ENCODE results near the gene UROS.

Gene UROS

DNA sequence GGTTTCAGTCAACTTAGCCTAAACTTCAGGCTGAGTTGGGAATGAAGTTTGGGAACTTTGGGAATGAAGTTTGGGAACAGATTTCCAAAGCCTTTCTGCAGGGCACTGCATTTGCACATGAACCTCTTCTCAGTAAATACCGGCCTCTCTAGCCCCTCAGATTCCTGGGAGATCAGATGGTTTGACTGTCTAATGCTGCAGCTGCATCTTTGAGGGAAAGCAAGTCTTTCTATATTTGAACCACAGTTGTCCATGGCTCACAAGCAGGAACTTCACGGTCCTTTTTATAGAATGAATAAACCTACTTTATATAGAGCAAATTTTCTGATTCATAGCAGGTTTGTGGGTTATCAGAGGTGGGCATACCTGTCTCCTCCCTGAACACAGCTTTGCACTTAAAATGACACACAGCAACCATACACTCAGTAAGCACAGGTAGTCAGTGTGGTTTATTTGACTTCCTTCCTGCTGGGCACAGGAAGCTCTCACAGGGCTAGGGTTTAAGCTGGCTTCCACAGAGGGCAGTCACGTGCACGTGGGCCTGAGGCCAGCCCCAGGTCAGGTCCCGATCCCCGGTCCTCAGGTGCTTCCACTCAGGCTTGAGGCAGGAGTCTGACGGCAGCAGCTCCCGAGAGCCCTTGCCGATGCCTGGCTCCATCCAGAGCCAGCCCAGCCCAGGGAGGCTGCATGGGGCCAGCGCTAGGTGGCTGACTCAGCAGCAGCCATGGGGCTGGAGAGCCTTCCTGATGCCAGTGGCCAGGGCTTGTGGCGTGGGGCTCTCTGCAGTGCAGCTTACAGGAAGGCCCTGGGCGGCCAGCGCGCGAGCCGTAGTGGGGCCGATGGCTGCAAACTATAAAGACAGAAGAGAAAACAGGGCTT is 34.7 kb downstream of the UROS start:
- no peak for DNase-seq (ENCODE audit: low spot score)

DNA sequence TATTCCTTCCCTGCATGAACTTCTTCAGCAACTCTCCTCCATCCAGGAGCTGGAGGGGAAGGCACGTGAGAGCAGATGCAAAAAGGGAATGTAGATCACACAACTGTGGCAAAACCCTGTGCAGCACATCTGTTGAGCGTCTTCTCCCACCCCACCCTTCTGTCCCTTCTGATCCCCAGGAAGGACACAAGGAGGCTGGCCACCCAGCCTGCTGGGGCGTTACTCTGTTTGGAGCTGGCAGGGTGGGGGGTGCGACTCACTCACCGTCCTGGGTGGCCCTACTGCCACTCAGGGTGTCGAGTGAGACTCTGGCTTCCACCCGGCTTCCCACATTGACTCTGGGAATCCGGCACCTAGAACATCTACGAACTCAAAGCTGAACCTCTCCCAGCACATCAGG is 37.3 kb downstream of the UROS start:
- no peak for DNase-seq (ENCODE audit: low spot score)

DNA sequence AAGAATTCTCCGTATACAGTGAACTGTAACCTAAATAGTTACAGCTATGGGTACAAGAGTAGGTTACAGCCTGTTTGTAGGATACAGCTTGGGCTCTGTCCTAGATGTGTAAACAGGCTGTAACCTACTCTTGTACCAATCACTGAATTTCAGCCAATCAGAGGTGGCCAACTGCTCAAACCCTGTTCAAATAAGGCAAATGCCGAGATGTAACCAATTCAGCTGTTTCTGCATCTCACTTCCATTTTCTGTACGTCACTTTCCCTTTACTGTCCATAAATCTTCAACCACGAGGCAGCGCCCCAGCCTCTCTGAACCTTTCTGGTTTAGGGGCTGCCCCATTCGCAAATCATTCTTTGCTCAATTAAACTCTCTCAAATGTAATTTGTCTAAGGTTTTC is 39.1 kb downstream of the UROS start:
- peak; percentile 72 for DNase-seq (ENCODE audit: low spot score)

DNA sequence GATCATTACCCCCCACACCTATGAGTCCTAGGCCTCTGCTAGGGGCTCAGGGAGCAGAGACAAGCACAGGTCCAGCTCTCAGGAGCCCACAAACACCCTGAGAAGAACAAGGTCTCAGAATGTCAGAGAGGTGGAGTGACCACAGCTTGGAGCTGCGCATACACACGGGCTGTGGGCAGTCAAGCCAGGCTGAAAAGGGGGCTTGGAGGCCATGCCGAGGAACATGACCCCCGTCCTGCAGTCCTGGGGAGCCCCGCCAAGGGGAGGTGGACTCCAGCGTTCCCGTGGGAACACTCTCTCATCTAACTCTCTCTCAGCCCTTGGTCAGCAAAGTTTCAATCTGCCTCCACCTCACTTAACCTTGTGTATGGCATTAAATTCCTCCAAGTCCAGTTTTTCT is 39.6 kb downstream of the UROS start:
- no peak for DNase-seq (ENCODE audit: low spot score)

DNA sequence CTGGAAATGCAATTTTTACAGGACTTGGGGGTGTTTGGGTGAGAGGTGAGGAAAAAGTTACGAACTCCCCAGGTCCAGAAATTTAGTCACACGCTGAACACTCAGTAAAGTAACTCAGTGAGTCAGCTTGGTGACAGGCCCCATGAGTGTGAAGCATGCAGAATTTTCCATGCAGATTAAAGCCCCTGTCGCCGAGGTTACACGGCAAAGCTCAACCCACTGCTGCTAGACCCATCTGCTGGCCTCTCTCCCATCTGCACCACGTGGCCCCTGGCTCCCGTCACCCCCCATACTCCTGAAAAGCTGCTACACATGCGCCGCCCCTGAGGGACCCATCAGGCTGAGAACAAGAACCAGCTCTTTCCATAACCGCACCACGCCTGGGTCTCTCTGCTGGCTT is 40.4 kb downstream of the UROS start:
- no peak for DNase-seq (ENCODE audit: low spot score)

DNA sequence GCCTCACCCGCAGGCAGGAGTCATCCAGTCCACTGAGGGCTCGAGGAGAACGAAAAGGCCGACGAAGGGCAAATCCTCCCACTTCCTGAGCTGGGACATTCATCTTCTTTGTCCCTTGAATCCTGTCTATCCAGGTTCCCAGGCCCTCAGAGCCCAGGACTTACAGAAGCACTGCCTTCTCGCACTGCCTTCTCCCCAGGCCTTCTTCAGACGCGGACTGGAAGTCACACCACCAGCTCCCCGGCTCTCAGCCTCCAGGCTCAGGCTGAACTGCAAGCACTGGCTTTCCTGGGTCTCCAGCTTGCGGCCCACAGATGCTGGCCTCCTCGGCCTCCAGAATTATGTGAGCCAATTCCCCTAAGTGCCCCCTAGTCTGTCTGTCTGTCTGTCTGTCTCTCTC is 41.0 kb downstream of the UROS start:
- no peak for DNase-seq (ENCODE audit: low spot score)

DNA sequence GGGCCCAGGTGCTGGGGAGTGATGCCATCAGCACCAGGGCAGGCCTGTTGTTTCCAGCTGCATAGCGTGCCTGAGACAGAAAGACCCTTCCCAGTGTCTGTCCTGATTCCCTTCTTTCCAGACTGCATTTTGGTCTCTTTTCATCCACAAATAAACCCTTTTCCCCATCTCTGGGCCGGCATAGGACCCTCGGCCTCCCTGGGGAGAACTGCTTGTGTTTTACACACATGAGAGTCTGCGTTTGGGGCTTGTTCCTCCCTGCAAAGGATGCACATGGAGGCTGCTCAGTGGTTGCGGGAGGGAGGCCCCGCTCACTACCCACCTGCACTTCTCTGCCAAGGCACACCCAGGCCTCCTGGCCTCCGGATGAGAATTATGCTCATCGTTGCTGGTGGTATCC is 41.7 kb downstream of the UROS start:
- no peak for DNase-seq (ENCODE audit: low spot score)

DNA sequence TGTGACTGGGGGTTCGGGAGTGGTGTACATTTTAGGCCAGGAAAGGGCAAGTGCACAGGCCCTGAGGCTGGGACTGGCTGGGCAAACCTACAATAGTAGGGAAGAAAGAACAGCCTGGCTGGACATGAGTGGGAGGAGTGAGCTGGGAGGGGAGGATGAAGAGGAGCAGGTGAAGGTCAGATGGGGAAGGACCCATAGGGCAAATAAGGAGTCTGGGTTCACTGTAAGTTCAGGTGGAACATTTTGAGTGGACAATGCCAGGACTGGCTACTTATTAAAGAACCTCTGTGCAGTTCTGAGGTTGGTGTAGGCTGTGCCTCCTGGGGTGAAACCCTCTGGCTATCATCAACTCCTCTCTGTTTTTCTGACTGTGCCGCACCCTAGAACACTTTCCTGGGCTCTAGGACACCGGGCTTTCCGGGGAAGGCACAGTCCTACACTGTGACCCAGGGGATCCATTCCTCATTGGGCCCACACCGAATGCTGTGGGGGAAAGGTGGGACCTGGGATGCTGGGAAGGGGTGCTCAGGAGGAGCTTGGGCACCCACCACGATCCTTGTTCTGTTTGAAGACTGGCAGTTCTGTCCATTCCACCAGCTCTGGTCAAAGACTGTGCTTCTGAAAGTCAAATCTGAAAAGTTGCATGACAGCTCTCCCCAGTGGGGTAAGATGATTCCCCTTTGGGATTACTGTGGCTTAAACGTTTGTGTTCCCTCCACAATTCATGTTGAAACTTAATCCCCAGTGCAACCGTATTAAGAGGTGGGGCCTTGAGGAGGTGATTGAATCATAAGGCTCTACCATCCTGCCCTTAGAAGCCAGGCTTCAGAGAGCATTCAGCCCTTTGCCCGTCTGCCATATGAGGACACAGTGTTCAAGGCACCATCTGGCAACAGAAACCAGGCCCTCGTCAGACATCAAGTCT is 43.4 kb downstream of the UROS start:
- DNase-seq (ENCODE audit: low spot score), result no peak

DNA sequence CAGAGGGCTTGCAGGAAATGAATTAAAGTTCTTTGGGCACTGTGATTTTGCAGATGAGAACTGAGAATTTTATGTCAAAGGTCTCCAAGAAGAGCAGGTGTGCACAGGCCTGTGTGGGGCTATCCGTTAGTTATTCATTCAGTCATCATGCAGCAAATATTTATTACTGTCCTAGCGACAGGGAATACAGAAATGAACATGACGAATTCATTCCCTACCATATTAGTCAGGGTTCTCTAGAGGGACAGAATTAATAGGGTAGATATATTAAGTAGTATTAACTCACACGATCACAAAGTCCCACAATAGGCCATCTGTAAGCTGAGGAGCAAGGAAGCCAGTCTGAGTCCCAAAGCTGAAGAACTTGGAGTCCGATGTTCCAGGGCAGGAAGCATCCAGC is 44.5 kb downstream of the UROS start:
- DNase-seq (ENCODE audit: low spot score), result no peak

DNA sequence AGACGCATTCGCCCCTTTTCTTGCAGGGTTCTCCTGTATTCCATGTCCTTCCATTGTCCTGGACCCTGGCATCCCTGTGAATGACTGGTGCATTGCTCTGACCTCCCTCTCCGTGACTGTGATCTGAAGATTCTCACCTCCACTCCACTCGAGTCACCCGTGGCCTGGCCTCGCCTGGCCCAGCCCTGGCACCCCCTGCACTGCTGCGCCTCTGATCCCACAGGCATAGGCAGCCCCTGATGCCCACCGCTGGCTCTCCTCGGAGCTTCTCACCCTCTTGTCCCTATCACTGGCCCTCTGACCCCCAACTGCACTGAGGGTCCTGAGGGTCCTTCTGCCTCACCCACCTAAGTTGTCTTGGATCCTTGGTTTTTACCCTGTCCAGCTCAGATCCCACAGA is 45.3 kb downstream of the UROS start:
- DNase-seq (ENCODE audit: low spot score), result no peak

DNA sequence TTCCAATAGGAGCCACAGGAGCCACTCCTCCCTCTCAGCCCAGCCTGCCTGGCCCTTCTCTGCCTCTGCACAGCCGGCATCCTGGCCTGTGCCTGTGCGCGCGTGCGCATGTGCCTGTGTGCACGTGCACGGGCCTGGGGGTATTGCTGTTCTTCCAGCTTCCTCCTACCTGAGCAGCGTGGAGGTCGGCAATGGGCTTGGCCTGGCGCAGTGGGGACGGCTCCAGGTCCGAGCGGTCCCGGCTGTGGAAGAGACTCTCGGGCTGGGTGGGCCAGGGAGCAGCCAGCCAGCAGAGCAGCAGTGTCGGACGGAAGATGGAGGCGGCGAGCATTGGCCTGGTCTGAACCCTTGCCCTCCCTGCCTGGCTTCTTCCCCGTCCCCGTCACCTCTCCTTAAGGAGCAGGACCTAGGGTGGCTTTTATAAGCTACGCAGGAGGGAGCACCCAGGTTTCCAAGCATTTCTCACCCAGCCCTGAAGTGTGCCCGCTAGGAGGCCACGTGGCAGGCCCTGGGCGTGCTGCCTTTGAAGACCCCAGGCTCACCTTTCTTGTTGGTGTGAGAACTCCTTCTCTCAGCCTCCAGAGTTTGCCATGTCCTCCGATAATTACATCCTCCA is 47.5 kb downstream of the UROS start, which contains the start of gene MMP21:
Gene MMP21 (minus strand): TSS at position 331 of the 616 bp plus-strand sequence. CDS start 0 bp downstream, at position 331.
- DNase-seq (ENCODE audit: low spot score), result no peak

DNA sequence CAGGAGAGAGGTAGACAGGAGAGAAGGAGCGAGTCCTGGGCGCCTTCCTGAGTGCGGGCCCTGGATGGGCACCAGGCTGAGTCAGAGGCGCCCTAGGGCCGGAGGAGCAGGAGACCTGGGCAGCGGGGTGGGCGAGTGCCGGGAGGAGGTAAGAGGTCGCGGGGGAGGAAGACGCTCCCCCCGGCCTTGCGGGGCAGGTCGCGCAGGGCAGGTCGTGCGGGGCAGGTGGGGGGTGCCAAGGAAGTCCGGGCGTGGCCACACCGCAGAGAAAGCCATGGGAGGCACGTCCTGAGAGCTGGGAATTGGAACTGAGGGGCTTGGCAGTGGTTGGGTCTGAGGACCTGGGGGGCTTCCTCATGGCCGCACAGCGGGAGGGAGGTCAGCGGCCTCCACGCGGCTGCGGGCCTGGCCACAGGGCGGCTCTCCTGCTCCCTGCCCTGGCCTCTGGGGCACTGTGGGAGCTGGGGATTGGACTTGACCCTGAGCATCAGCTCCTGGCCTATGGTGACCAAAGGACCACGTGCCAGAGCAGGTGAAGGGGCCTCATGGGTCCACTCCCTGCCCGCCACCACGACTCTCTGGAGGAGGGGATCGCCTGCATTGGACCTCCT is 48.4 kb downstream of the UROS start:
- no peak for DNase-seq (ENCODE audit: low spot score)

DNA sequence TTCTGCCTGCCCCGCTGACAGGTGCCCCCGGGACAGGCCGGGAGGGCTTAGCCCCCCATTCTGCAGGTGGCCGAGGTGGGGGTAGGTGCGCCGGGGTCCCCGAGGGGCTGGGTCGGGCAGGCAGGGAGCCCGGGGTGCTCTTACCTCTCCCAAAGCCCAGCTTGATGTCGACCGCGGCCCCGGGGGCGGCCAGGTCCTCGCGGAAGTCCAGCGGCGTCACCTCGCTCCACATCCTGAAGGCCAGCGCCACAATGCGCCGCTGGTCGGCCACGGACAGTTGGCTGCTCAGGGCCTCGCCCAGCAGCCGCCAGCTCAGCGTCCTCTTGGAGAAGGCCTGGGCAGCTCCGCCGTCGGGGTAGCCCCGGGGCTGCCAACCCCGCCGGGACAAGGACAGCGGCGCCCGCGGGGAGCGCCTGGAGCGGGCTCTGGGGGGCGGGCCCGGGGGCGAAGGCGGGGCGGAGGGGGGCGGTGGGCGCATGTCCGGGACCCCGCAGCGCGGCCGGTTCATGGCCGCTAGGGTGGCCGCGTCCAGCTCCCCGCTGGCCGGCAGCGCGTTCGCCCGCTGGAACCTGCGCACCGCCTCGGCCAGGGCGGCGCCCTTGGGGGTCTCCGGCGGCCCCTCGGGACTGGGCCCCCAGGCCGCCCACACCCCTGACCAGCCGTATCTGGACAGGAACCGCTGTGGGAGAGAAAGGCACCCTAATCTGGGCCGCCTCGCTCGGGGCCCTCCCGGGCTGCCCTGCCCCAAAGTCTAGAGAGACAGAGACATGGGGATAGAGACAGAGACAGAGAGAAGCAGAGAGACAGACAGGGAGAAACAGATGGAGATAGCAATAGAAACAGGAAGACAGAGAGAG is 49.1 kb downstream of the UROS start:
- no peak for DNase-seq (ENCODE audit: low spot score)

DNA sequence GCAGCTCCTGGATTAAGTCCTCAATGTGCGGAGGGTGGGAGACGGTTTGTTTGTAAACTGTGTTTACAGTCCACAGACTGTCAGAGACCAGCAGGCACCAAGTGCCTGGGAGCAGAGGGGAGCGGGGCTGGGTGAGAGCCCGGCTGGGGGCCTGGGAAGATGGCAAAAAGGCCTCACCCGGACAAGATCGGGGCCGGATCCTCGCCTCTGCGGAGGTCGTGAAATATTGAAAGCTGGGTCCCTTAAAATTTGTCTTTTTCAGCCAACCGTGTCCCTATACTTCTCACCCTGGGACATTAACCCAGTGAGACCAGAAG is 50.2 kb downstream of the UROS start:
- no peak for DNase-seq (ENCODE audit: low spot score)

DNA sequence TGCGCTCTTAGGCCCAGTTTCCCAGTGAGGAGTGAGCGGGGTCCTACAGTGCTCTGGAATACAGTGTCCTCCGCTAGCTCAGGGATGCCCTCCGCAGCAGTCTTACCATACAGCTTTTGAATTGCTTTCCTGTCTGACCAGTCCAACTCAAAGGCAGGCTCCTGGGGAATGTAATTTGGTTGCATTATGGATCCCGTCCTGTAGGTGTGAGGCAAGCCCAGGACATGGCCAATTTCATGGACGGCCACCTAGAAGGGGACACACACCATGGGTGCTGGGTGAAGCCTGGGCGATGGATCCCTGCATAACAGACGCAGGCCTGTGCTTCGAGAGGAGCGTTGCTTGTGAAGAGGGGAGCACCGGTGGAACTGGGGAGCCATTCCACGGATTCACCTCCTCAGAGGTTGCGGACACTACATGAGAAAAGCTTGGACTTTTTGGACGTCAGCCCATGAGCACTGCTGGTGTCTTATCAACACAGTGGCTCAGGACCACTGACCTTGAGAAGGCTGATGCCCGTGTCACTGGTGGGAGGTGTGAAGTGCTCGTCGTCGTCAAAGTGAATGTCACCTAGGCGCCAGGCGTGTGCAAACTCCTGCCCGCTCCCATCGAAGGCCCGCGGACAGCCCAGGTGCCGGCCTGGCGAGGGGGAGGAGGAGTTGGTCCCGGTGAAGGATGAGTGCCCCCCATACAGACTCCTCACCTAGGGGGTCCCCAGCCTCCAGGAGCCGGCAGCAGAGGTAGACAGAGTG is 50.8 kb downstream of the UROS start:
- no peak for DNase-seq (ENCODE audit: low spot score)

DNA sequence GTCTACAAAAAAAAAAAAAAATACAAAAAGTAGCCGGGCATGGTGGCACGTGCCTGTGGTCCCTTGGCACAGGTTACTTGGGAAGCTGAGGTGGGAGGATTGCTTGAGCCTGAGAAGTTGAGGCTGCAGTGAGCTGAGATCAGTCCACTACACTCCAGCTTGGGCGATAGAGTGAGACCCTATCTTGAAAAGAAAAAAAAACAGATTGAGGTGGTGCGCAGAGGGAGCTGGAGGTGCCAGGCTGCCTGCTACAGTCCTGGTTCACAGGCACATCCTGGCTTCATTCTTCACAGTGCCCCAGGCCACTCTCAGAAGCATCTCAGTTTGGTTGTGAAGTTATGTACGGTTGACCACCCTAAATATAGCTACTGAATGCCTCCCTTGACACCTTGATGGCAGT is 52.2 kb downstream of the UROS start:
- DNase-seq (ENCODE audit: low spot score), result no peak

DNA sequence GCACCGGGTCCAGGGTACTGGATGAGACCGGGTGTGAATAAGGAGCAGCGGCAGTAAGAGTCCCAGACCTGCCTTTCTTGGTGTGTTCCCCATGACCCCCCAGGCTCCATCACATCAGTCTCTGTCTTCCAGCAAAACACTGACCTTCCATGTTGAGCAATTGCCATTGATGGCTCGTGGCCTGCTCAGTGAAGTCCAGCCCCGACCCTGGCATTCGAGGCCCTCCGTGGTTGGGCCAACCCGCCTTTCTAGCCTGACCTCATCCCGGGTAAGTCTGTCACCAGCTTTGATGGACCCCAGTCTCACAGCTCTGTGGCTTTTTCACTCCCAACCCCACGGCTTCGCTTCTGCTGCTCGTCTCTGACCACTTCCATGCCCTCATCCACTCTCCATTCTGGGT is 53.9 kb downstream of the UROS start:
- no peak for DNase-seq (ENCODE audit: low spot score)

DNA sequence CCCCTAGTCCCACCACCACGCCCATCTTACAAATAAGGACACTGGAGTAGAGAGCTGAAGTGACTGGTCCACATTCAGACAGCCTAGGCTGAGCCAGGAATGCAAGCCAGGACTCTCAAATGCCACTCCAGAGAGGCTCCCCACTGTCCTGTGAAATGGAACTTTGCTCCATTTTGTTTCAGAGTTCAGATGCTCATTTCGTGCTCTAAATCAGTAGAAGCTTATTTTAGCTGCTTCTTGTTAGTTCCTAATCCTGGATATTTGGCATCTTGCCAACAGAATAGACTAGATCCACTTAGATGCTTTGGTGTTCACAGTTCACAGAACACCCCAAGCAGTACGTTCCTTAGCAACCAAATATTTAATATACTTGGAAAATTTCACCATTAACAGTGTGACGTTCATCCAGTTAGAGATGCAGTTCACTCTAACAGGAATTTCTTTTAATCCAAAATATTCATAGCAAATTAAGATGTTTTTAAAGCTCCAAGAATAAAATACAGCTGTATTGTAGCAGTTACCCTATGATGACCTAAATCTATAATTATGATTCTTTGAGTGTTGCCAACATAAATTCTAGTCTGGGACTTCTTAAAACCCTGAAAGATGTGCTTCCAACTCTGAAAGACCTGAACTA is 54.7 kb downstream of the UROS start:
- DNase-seq (ENCODE audit: low spot score), result no peak

DNA sequence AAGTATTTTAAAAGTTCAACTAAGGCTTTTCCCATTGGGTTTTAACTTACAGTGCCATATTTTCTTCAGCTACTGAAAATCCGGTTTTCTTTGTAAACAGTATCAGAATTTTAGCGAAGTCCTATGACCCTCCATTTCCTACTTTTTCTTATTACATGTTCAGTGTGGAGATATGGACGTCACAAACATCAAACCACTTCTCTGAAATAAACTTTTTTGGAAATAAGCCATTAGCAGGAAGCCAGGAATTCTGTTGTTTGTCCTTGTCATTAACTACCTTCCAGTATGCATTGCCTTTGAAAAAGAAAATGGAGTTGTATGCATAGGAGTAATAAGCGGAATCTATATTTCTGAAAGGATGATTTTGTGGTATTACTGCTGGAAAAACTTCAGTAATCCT is 56.5 kb downstream of the UROS start:
- DNase-seq (ENCODE audit: low spot score), result no peak

DNA sequence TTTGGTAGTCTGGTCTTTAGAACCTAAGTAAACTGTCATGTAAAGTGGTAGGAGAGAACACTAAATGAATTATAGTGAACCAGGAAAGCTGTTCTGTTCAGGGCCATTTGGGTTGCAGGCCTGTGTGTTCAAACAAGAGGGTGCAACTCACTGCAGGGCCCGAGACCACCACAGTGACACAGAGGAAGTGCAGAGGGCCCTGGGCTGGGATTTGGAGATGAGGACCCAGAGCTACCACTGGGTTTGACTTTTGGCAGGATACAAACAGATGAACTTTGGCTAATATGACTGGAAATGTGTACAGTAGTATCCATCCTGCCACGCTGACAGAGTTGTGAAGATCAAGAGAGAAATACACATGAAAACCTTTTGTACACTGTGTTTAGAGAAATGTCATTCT is 57.2 kb downstream of the UROS start:
- no peak for DNase-seq (ENCODE audit: low spot score)
